Measurements from ENCODE around the gene NADK2.

The NADK2 gene

DNA sequence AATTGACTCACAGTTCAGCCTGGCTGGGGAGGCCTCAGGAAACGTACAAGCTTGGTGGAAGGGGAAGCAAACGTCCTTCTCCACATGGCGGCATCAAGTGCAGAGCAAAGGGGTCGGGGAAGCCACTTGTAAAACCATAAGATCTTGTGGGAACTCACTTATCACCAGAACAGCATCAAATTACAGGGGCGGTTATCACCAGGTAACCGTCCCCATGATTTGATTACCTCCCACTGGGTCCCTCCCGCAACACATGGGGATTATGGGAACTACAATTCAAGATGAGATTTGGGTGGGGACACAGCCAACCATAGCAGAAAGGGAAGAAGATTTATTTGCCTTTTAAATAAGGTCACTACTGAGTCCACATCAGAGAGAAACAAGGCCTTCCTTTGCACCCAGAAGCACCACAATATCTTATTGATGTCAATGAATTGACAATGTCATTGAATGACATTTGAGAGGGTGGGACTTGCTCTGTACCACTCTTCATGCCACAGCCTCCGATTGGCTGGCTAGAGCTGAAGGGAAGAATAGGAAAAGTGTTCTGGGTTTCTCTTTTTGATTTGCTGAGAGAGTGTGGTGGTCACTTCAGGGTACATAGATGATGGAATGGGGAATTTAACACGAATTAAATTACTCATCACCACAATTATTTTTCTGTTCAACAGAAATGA lies 78.8 kb downstream of the NADK2 start:
- no peak overlapping the region for H3K4me2 ChIP-seq (ENCODE audit: low read depth, low read length)
- no peak overlapping the region for H3K4me3 ChIP-seq (ENCODE audit: low read length)
- H3K27me3 ChIP-seq (replicated peaks; ENCODE audit: insufficient read depth, low read length) = no peaks in the 10 kb centered on the region
- 0 out of 2 replicates have a peak overlapping the region, but pooled peaks have one; percentile 69 for H3K27ac ChIP-seq (ENCODE audit: low read length)
- no peaks in the 10 kb centered on the region for H3K9me2 ChIP-seq (replicated peaks; ENCODE audit: insufficient read depth, low read length)
- peaks cover 94% of the 10 kb centered on the region for H3K79me2 ChIP-seq (ENCODE audit: low read length)
- H3F3A ChIP-seq (ENCODE audit: insufficient read depth, low read length) = peaks cover 18% of the 10 kb centered on the region
- peaks cover 9% of the 10 kb centered on the region for H3K36me3 ChIP-seq (replicated peaks; ENCODE audit: insufficient read depth, low read length)
- TF ChIP-seq, protein P1, sequence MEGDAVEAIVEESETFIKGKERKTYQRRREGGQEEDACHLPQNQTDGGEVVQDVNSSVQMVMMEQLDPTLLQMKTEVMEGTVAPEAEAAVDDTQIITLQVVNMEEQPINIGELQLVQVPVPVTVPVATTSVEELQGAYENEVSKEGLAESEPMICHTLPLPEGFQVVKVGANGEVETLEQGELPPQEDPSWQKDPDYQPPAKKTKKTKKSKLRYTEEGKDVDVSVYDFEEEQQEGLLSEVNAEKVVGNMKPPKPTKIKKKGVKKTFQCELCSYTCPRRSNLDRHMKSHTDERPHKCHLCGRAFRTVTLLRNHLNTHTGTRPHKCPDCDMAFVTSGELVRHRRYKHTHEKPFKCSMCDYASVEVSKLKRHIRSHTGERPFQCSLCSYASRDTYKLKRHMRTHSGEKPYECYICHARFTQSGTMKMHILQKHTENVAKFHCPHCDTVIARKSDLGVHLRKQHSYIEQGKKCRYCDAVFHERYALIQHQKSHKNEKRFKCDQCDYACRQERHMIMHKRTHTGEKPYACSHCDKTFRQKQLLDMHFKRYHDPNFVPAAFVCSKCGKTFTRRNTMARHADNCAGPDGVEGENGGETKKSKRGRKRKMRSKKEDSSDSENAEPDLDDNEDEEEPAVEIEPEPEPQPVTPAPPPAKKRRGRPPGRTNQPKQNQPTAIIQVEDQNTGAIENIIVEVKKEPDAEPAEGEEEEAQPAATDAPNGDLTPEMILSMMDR (IDR thresholded peaks at IDR 0.05; ENCODE audit: low read length) = no peak
- TF ChIP-seq EZH2 (optimal IDR thresholded peaks at IDR 0.05; ENCODE audit: low read depth, low read length) (no peak), EZH2phosphoT487 (IDR thresholded peaks at IDR 0.05; ENCODE audit: low read length) (no peak)
- H3K9me3 ChIP-seq (replicated peaks; ENCODE audit: insufficient read depth, low read length) = no peaks in the 10 kb centered on the region
- no peak overlapping the region for H3K9ac ChIP-seq (ENCODE audit: low read length)
- peaks cover 34% of the 10 kb centered on the region for H3K4me1 ChIP-seq (ENCODE audit: low read length)
- no peaks in the 10 kb centered on the region for H4K20me1 ChIP-seq (ENCODE audit: insufficient read depth, low read length)
- no peak for DNase-seq
- H2AFZ ChIP-seq (ENCODE audit: low read length) = no peak overlapping the region

DNA sequence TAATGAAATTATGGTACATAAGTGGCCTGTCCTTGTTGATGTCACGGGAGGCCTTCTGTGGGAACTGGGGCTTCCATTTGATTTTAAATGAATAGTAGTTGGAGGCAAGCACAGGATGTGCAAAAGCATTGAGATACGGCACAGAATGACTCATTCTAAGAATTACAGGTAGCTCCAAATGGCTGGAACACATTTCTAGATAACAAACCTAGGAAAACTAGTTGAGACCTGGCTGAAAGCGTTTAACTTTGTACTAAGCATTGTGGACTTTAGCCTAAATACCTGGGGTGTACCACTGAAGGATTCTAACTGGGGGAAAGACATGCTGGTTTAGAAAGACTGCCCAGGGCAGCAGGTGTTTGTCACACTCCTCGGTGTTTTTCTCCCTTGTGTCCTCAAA lies 80.4 kb downstream of the NADK2 start:
- no peak overlapping the region for H3K9ac ChIP-seq (ENCODE audit: low read length)
- H3K4me2 ChIP-seq (ENCODE audit: low read depth, low read length) = no peak overlapping the region
- peaks cover 18% of the 10 kb centered on the region for H3F3A ChIP-seq (ENCODE audit: insufficient read depth, low read length)
- no peaks in the 10 kb centered on the region for H3K9me3 ChIP-seq (replicated peaks; ENCODE audit: insufficient read depth, low read length)
- TF ChIP-seq EZH2phosphoT487 (IDR thresholded peaks at IDR 0.05; ENCODE audit: low read length) (no peak), EZH2 (optimal IDR thresholded peaks at IDR 0.05; ENCODE audit: low read depth, low read length) (no peak)
- TF ChIP-seq, protein P1 (IDR thresholded peaks at IDR 0.05; ENCODE audit: low read length) = no peak
- H3K27ac ChIP-seq (ENCODE audit: low read length) = no peak overlapping the region
- H3K9me2 ChIP-seq (replicated peaks; ENCODE audit: insufficient read depth, low read length) = no peaks in the 10 kb centered on the region
- DNase-seq = no peak
- H3K4me1 ChIP-seq (ENCODE audit: low read length) = peaks cover 34% of the 10 kb centered on the region
- H3K27me3 ChIP-seq (replicated peaks; ENCODE audit: insufficient read depth, low read length) = no peaks in the 10 kb centered on the region
- H4K20me1 ChIP-seq (ENCODE audit: insufficient read depth, low read length) = no peaks in the 10 kb centered on the region
- no peak overlapping the region for H3K4me3 ChIP-seq (ENCODE audit: low read length)
- H2AFZ ChIP-seq (ENCODE audit: low read length) = no peak overlapping the region
- H3K36me3 ChIP-seq (replicated peaks; ENCODE audit: insufficient read depth, low read length) = peaks cover 3% of the 10 kb centered on the region; the same call in 1 of the 2 replicates
- H3K79me2 ChIP-seq (ENCODE audit: low read length) = peaks cover 94% of the 10 kb centered on the region

DNA sequence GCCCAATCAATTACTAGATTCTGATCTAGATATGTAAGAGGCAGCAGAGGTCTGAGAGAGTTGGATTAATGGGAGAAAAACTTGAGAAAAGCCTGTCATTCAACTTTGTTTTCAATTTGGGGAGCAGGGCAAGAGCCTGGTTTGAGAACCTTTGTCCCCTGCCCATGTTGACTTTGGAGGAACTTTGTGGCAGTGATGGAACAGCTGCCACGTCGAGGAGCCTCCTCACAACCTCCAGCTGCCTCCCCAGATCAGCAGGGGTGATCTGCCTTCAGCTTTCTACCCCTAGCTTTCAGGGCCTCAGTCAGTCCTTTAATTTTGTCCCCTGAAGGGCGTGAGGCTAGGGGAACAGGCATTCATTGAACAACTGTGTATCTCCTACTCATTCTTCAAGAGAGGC lies 81.1 kb downstream of the NADK2 start:
- H3K9me2 ChIP-seq (replicated peaks; ENCODE audit: insufficient read depth, low read length) = no peaks in the 10 kb centered on the region
- H3K4me2 ChIP-seq (ENCODE audit: low read depth, low read length) = no peak overlapping the region
- H2AFZ ChIP-seq (ENCODE audit: low read length) = no peak overlapping the region
- H4K20me1 ChIP-seq (ENCODE audit: insufficient read depth, low read length) = no peaks in the 10 kb centered on the region
- TF ChIP-seq EZH2phosphoT487 (IDR thresholded peaks at IDR 0.05; ENCODE audit: low read length) (no peak), EZH2 (optimal IDR thresholded peaks at IDR 0.05; ENCODE audit: low read depth, low read length) (no peak)
- TF ChIP-seq, protein P1 (IDR thresholded peaks at IDR 0.05; ENCODE audit: low read length) = no peak
- H3K4me3 ChIP-seq (ENCODE audit: low read length) = no peak overlapping the region
- no peak overlapping the region for H3K9ac ChIP-seq (ENCODE audit: low read length)
- no peak overlapping the region for H3K27ac ChIP-seq (ENCODE audit: low read length)
- peaks cover 30% of the 10 kb centered on the region for H3K4me1 ChIP-seq (ENCODE audit: low read length)
- H3K27me3 ChIP-seq (replicated peaks; ENCODE audit: insufficient read depth, low read length) = no peaks in the 10 kb centered on the region
- H3K79me2 ChIP-seq (ENCODE audit: low read length) = peaks cover 94% of the 10 kb centered on the region
- H3K9me3 ChIP-seq (replicated peaks; ENCODE audit: insufficient read depth, low read length) = no peaks in the 10 kb centered on the region
- peaks cover 18% of the 10 kb centered on the region for H3F3A ChIP-seq (ENCODE audit: insufficient read depth, low read length)
- DNase-seq = no peak
- H3K36me3 ChIP-seq (replicated peaks; ENCODE audit: insufficient read depth, low read length) = no peaks in the 10 kb centered on the region; the same call in 1 of the 2 replicates

All from MM.1S (cell line).